GM23248 (cell line): Measurements from ENCODE around the gene CPT1C. TPM values are rescaled to one million over a fixed set of nuclear protein-coding genes. Genes with fewer than 3 reads are reported as not detected.

Experiments
- DNase-seq: peaks from one replicate; pipeline ENCODE4 v3.0.0-alpha.2; 2015
- H2AFZ ChIP-seq: fragments of 200-600 bp; sonication (generic); 2 replicates; pipeline ENCODE4 v1.6.1; 2016; ENCODE audit warnings: antibody characterized with exemption
- H3F3A ChIP-seq: fragments of 200-600 bp; sonication (generic); 2 replicates; pipeline ENCODE4 v1.6.1; 2016; ENCODE audit warnings: mild to moderate bottlenecking, antibody characterized with exemption, mixed run types; ENCODE audit not compliant: insufficient read depth
- H3K27ac ChIP-seq: fragments of 200-600 bp; sonication (generic); 2 replicates; pipeline ENCODE4 v1.5.1; 2016; ENCODE audit warnings: mild to moderate bottlenecking
- H3K27me3 ChIP-seq: fragments of 200-600 bp; sonication (generic); replicated peaks from 2 replicates; pipeline ENCODE4 v1.6.1; 2016; ENCODE audit warnings: mild to moderate bottlenecking; ENCODE audit not compliant: insufficient read depth
- H3K36me3 ChIP-seq: fragments of 200-600 bp; sonication (generic); 2 replicates; pipeline ENCODE4 v1.6.1; 2016; ENCODE audit warnings: low read depth, mild to moderate bottlenecking
- H3K4me1 ChIP-seq: fragments of 200-600 bp; sonication (generic); 2 replicates; pipeline ENCODE4 v1.6.1; 2016; ENCODE audit warnings: mild to moderate bottlenecking; ENCODE audit not compliant: insufficient read depth
- H3K4me2 ChIP-seq: fragments of 200-600 bp; sonication (generic); one replicate; pipeline ENCODE4 v1.6.1; 2016; ENCODE audit warnings: mild to moderate bottlenecking; ENCODE audit not compliant: unreplicated experiment
- H3K4me3 ChIP-seq: fragments of 200-600 bp; sonication (generic); 2 replicates; pipeline ENCODE4 v1.5.1; 2016; ENCODE audit warnings: mild to moderate bottlenecking
- H3K79me2 ChIP-seq: fragments of 200-600 bp; sonication (generic); 2 replicates; pipeline ENCODE4 v1.6.1; 2016; ENCODE audit warnings: mild to moderate bottlenecking; ENCODE audit not compliant: insufficient read depth
- H3K9ac ChIP-seq: fragments of 200-600 bp; sonication (generic); 2 replicates; pipeline ENCODE4 v1.6.1; 2016; ENCODE audit warnings: mild to moderate bottlenecking
- H3K9me2 ChIP-seq: fragments of 200-600 bp; sonication (generic); 2 replicates; pipeline ENCODE4 v1.6.1; 2016; ENCODE audit warnings: mixed run types, mild to moderate bottlenecking, moderate library complexity; ENCODE audit not compliant: insufficient read depth
- H3K9me3 ChIP-seq: fragments of 200-600 bp; sonication (generic); one replicate; pipeline ENCODE4 v1.6.1; 2017; ENCODE audit warnings: low read depth
- H4K20me1 ChIP-seq: fragments of 200-600 bp; sonication (generic); 2 replicates; pipeline ENCODE4 v1.6.0; 2016; ENCODE audit not compliant: insufficient read depth
- EZH2 ChIP-seq: fragments of 200-600 bp; sonication (generic); IDR thresholded peaks from 2 replicates; pipeline ENCODE4 v1.6.1; 2018; ENCODE audit warnings: antibody characterized with exemption, mild to moderate bottlenecking; ENCODE audit not compliant: insufficient read depth, poor library complexity, severe bottlenecking
- EZH2phosphoT487 ChIP-seq: fragments of 200-600 bp; sonication (generic); IDR thresholded peaks from 2 replicates; pipeline ENCODE4 v1.6.1; 2018; ENCODE audit warnings: antibody characterized with exemption, moderate library complexity, mild to moderate bottlenecking, low read depth; ENCODE audit not compliant: insufficient read depth
- WGBS, 2 experiments: methylation state at CpG; one replicate each; pipeline ENCODE4 v1.1.6; 2015 to 2017; ENCODE audit warnings: low lambda C conversion rate in 2 of 2, low coverage in 1 of 2; ENCODE audit errors: missing lambda C conversion rate in 2 of 2; 5-methylcytosine and 5-hydroxymethylcytosine counted together
- in situ Hi-C: fragments of 300-500 bp; cut with MboI; formaldehyde crosslinking; loops from 2 replicates; pipeline ENCODE4 v1.15.0; 2020
- polyA plus RNA-seq: library from polyadenylated mRNA; unstranded; fragments of >200 nt; fragmentation: Nextera tagmentation; extraction: Ambion mirVana; gene quantifications from 2 replicates; pipeline ENCODE4 v1.2.1, GENCODE V29; 2016
- total RNA-seq: library from RNA; depleted of rRNA; stranded (reverse); fragments of >200 nt; shearing (Covaris generic); gene quantifications from 2 replicates; pipeline ENCODE4 v1.2.3, GENCODE V29; 2014

The CPT1C gene
- total and polyA plus RNA-seq, 2 experiments from 2014 or later = 11.7 to 14.3 TPM

DNA sequence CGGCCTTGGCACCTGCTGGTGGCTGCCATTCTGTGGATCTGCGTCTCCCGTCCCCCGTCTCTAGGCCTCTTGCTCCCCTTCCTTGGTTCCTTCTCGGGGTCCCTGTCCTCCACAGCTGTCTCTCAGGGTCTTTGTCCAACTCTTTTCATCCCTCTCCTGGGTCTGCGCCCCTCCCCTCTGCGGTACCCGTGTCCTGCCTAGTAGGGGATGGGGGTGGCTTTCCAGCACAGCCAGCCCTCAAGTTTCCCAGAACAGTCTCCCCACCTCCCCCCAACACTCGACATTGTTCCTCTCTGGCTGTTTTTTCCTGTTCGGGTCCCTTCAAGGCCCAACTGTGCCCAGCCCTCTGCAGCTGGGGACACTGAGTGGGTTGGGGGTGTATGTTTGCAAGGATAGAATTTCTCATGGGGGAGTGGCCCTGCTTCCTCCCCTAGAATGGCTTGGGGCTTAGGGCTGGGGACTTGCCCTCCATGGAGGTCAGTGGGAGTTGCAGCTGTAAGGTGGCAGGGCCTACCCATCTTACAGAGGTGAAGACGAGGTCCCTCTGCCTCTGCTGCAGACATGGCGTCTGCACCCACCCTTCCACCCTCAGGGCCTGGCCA lies 2.3 kb upstream of the CPT1C start:
- 85 to 86% methylated on average over 12 of the region's 12 CpGs for WGBS, 2 experiments
- TF ChIP-seq EZH2 = no peak
- no peak for TF ChIP-seq EZH2phosphoT487
- DNase-seq = no peak
- H3K4me3 ChIP-seq = no peak overlapping the region
- in situ Hi-C loops = no loop called here
- H3K79me2 ChIP-seq = peaks cover 6% of the 10 kb centered on the region; the same call in 1 of the 2 replicates
- H3K36me3 ChIP-seq = peaks cover 4% of the 10 kb centered on the region; the same call in 1 of the 2 replicates
- H3K9me3 ChIP-seq = no peaks in the 10 kb centered on the region
- H3K9me2 ChIP-seq = no peaks in the 10 kb centered on the region
- H3F3A ChIP-seq = 0 out of 2 replicates have a peak, but pooled peaks cover 5% of the 10 kb centered on the region
- H2AFZ ChIP-seq = no peak overlapping the region
- H3K27ac ChIP-seq = no peak overlapping the region
- no peaks in the 10 kb centered on the region for H3K27me3 ChIP-seq
- H3K4me2 ChIP-seq = no peak overlapping the region
- 0 out of 2 replicates have a peak, but pooled peaks cover 4% of the 10 kb centered on the region for H3K4me1 ChIP-seq
- no peaks in the 10 kb centered on the region for H4K20me1 ChIP-seq
- no peak overlapping the region for H3K9ac ChIP-seq

DNA sequence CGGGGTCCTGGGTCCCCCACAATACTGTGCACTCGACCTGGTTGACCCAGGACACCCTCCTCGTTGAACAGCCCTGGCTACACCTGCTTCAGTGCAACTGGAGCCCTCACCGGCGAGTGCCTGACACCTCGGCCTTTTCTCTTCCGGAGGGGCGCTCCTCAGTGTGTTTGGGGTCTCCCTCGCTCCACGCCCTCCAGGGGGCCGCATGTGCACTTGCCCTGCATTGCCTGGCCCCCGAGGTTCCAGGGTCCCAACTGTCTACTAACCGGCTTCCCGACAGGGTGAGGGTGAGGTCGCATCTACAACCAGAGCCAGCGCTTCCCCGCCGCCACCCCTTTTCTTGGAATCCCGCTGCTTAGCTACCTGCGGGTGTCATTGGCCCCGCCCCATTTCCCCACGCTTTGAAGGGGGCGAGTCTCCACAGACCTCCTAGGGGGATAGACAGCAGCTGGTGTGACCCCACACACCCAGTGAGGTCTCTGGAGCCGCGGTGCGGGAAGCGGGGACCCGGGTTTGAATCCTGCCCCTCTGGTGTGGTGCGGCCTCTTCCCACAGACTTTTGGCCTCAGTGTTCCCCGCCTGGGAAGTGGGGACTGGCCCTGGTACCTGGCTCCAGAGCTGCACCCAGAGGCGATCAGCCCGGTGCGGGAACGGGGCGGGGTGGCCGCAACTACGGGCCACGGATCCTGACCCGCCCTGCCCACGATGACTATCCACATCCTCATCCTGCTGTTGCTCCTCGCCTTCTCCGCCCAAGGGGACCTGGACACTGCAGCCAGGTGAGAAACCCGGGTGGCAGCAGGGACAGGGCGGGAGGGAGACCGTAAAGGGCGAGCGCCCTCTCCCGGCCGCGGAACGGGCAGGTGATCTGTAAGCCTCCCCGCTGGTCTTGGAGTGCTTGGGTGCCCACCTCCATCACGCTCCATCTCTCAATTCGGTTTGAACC lies 1.5 kb upstream of the CPT1C start, which contains the start of gene ADM5:
ADM5 (plus strand) TSS at position 462 of the 946 bp plus-strand sequence; CDS start at position 706, 244 bp downstream.
- Histone ChIP-seq H3K36me3 (no peaks in the 10 kb centered on the region; the same call in 1 of the 2 replicates), H3K4me1 (0 out of 2 replicates have a peak, but pooled peaks cover 4% of the 10 kb centered on the region), H3K9me3 (no peaks in the 10 kb centered on the region), H3K9me2 (no peaks in the 10 kb centered on the region), H2AFZ (peak within 1 kb of the TSS; percentile 94), H3K79me2 (no peaks in the 10 kb centered on the region), H3K9ac (peak within 1 kb of the TSS; percentile 57), H3K27me3 (no peaks in the 10 kb centered on the region), H3K4me3 (peak within 1 kb of the TSS; percentile 82), H3F3A (0 out of 2 replicates have a peak, but pooled peaks cover 5% of the 10 kb centered on the region), H4K20me1 (no peaks in the 10 kb centered on the region), H3K27ac (no peak within 1 kb of the TSS), H3K4me2 (peak within 1 kb of the TSS; percentile 93)
- in situ Hi-C loops = no loop called here
- WGBS, 2 experiments = 34 to 36% methylated on average over 51 to 54 of the region's 54 CpGs
- DNase-seq = peak; percentile 51
- TF ChIP-seq EZH2 (no peak), EZH2phosphoT487 (no peak)

DNA sequence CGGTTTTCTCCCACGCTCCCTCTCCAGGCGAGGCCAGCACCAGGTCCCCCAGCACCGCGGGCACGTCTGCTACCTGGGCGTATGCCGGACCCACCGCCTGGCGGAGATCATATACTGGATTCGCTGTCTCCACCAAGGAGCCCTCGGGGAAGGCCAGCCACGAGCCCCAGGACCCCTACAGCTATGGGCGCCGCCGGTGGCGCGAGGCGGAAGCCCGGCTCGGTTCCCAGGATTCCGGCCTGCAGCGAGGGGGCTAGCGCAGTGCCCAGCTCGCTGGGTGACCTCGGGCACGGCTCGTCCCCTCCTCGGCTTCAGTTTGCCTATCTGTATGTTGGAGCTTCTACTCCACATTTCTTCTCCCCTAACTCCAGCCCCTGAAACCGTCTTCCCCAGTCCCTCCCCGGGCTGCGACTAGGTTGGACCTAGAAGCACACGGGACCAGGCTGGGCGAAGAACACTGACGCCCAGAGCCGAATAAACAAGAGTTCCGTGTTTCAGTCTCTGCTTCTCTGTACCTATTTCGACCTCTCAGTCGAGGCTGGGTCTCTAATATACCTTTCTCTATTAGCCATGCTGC lies 749 bp upstream of the CPT1C start:
- no peaks in the 10 kb centered on the region for H3K36me3 ChIP-seq
- H3K27ac ChIP-seq = no peak overlapping the region; the same call in 1 of the 2 replicates
- H3K27me3 ChIP-seq = no peaks in the 10 kb centered on the region
- DNase-seq = peak; percentile 57
- H4K20me1 ChIP-seq = no peaks in the 10 kb centered on the region
- H3K9me3 ChIP-seq = no peaks in the 10 kb centered on the region
- peak overlapping the region; percentile 93 for H3K4me2 ChIP-seq
- H3K79me2 ChIP-seq = no peaks in the 10 kb centered on the region
- 0 out of 2 replicates have a peak, but pooled peaks cover 5% of the 10 kb centered on the region for H3F3A ChIP-seq
- in situ Hi-C loops = no loop called here
- peak overlapping the region; percentile 57 for H3K9ac ChIP-seq
- peak overlapping the region; percentile 94 for H2AFZ ChIP-seq
- no peak for TF ChIP-seq EZH2
- no peak for TF ChIP-seq EZH2phosphoT487
- WGBS, 2 experiments = 4 to 6% methylated on average over 38 to 39 of the region's 39 CpGs
- no peaks in the 10 kb centered on the region for H3K9me2 ChIP-seq
- H3K4me3 ChIP-seq = peak overlapping the region; percentile 82
- 0 out of 2 replicates have a peak, but pooled peaks cover 4% of the 10 kb centered on the region for H3K4me1 ChIP-seq
